Stimulated activated CD8-positive, alpha-beta memory T cell treated with anti-CD3 and anti-CD28 coated beads, Interleukin-7, amount 100 ng/mL, for 24 hours (primary cell): ENCODE data around the gene TOR1AIP1.
"Not testable (repeated sequence)": the region's sequence is repeated elsewhere in the genome, so short reads cannot be mapped to it uniquely, and the experiment has no call there.

ENCODE experiments used
- DNase-seq: peaks from one replicate; pipeline ENCODE4 v3.0.0-alpha.2; 2020; ENCODE audit warnings: low read depth

The TOR1AIP1 gene, protein sequence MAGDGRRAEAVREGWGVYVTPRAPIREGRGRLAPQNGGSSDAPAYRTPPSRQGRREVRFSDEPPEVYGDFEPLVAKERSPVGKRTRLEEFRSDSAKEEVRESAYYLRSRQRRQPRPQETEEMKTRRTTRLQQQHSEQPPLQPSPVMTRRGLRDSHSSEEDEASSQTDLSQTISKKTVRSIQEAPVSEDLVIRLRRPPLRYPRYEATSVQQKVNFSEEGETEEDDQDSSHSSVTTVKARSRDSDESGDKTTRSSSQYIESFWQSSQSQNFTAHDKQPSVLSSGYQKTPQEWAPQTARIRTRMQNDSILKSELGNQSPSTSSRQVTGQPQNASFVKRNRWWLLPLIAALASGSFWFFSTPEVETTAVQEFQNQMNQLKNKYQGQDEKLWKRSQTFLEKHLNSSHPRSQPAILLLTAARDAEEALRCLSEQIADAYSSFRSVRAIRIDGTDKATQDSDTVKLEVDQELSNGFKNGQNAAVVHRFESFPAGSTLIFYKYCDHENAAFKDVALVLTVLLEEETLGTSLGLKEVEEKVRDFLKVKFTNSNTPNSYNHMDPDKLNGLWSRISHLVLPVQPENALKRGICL

DNA sequence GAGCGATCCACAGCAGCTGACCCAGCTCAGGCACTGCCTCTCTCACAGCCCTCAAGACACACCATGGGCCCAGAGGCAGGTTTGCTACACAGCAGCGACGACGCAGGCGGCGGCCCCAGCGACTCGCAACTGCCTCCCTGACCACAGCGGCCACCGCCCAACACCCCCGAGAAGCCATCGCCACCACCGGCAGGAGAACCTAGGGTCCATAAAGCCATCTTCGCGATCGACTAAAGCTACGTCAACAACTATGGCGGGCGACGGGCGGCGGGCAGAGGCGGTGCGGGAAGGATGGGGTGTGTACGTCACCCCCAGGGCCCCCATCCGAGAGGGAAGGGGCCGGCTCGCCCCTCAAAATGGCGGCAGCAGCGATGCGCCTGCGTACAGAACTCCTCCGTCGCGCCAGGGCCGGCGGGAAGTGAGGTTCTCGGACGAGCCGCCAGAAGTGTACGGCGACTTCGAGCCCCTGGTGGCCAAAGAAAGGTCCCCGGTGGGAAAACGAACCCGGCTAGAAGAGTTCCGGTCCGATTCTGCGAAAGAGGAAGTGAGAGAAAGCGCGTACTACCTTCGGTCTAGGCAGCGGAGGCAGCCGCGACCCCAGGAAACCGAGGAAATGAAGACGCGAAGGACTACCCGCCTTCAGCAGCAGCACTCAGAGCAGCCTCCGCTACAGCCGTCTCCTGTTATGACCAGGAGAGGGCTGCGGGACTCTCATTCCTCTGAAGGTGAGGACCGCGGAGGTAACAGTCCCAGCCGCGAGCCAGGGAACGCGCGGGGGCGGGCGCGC lies at the start of gene TOR1AIP1:
TOR1AIP1 (plus strand) TSS at position 33 of the 787 bp plus-strand sequence; CDS start at position 251, 218 bp downstream.
- peak; percentile 93 for DNase-seq

DNA sequence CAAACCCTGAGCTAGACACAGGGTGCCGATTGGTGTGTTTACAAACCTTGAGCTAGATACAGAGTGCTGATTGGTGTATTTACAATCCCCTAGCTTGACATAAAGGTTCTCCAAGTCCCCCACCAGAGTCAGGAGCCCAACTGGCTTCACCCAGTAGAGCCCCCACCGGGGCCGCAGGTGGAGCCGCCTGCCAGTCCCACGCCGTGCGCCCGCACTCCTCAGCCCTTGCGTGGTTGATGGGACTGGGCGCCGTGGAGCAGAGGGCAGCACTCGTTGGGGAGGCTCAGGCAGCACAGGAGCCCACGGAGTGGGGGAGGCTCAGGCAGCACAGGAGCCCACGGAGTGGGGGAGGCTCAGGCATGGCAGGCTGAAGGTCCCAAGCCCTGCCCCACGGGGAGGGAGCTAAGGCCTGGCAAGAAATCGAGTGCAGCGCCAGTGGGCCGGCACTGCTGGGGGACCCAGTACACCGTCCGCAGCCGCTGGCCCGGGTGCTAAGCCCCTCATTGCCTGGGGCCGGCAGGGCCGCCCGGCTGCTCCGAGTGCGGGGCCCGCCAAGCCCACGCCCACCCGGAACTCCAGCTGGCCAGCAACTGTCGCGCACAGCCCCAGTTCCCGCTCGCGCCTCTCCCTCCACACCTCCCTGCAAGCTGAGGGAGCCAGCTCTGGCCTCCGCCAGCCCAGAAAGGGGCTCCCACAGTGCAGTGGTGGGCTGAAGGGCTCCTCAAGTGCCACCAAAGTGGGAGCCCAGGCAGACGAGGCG lies 45.2 kb upstream of the TOR1AIP1 start:
- DNase-seq: not testable (repeated sequence)

DNA sequence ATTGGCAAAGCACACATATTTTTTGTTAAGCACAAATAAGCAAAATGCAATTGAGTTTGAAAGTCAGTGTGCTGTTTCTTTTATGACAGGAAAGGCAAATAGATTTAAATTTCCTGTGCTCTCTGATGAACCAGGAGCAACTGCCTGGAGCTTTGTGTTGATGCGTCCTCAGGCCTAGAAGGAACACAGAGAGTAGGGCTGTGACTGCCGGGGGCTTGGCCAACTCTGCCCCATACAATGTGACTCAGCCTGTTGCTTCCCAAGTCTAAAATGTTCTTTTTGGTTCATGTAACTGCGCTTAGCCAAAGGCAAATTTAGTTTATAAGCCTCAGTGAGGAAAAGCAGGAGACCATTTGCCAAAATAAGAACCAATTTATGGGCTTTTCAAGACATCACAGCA lies 42.0 kb upstream of the TOR1AIP1 start:
- DNase-seq: no peak

DNA sequence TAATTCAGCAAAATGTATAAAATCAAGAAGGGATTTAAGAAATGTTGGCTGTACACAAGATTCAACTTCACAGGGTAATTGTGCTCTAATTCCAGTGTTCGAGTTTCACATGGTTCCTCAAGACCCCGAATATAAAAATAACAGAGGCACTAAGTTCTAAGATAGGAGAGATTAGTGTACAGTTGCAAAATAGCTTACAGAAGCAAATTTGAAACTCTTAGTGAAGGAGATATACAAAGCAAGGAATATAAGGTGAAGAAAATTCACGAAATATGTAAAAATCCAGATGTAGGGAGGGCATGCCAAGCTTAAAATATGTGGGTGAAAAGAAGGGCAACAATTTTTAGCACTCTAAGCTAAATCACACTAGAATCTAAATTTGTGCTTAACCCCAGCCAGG lies 33.9 kb upstream of the TOR1AIP1 start:
- no peak for DNase-seq

DNA sequence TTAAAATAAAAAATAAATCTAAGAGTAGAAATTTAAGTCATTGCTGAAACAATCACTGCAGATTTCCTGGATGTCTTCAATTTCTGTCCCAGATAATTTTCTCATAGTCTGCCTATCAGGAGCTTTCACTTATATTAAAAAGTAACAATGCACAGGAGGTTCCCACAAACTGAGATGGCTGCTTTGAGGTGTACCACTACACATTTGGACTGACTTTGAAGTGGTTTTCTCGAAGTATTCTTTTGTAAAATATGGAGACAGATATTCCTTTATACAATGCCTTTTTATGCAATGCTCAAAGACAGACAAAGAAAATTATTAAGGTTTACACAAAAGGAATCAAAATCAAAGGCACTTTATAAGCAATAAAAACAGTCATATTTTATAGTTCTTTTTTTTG lies 29.0 kb upstream of the TOR1AIP1 start:
- DNase-seq: no peak

DNA sequence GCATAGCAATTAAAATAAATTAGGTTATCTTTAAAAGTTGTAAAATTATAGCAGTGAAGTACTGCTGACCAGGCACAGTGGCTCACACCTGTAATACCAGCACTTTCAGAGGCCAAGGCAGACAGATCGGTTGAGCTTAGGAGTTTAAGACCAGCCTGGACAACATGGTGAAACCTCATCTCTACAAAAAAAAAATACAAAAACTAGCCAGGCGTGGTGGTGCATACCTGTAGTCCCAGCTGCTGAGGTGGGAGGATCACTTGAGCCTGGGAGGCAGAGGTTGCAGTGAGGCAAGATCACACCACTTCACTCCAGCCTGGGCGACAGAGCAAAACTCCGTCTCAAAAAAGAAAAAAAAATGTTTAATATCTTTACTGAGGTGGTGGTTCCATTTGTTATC lies 26.3 kb upstream of the TOR1AIP1 start:
- DNase-seq: not testable (repeated sequence)

DNA sequence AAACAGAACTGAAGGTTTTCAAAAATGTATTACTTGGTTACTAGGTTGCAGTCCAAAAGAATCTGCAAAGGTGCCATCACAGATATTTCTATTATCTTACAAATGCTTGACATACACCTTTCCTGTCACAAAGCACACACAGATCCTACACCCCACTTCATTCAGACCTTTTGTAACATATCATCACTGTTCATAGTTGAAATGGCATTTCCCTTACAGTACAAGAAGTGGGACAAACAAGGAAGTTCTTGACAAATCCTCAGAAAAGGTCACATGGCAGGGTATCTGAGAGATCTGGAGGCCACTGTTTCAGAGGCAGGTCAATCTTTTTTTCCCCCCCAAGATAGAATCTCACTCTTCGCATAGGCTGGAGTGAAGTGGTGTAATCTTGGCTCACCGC lies 25.8 kb upstream of the TOR1AIP1 start:
- DNase-seq: no peak

DNA sequence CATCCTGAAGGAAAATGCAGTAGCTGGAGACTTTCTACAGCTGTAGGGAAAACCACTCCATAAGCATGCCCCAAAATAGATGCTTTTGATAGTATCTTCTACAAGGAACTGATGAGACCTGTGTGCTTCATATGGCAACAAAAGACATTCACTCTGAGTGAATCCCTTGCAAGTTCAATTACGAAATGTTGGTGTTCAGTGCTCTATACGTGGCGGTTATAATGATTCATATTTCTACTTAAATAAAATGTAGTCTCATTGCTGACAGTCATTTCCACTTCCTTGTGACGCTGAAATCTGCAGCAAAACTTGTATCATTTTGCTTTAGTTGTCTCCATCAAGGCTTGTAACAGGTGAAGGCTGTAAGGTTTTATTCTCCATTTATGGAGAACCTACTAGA lies 25.1 kb upstream of the TOR1AIP1 start:
- DNase-seq: no peak

DNA sequence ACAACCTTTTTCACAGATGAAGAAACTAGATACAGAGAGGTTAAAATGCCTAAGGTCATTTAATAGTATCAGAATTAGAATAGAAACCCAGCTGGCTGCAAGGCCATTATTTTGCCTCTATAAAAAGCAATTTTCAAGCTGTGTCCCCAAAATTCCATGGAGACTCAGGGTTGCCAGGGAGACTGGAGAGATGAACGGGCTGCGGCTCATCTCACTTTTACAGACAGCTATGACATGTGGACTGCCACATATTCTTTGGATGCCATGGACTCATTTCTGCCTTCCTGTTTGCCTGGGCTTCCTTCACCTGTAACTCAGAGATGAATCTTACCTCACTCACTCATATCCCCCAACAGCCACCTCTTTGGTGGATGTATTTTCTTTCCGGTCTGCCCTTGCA lies 21.4 kb upstream of the TOR1AIP1 start:
- no peak for DNase-seq

DNA sequence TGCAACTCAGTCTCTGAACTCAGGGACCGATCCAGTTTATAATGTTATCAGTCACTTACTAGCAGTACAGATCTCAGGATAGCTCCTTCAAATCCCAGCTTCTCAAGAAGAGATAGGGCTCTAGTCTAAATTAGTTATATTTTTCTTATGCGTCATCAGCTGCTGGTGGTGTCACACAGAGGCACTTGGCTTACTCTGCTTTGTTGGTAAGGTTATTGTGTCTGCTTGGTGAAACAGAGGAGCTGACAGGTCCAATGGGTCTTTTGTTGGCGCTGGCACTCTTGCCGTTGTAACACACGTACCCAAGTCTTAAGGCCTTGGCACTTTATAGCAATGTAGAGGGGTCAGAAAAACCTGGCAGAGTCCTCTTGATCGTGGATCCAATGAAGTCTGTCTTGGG lies 16.7 kb upstream of the TOR1AIP1 start:
- DNase-seq: no peak

DNA sequence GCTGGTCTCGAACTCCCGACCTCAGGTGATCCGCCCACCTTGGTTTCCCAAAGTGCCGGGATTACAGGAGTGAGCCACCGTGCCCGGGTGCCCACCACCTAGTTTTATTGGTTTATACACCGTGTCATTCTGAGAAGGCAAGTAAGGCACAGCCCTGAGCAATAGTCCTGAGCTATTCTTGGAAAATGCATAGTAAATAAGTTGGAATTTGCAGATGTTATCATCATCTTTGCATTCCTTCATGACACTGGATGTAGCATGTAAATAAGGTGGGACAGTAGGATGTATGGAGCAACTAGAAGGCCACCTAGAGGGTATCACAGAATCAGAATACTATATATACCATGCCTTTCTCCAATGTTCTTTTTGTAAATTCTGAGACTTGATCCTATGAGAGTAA lies 15.5 kb upstream of the TOR1AIP1 start:
- no peak for DNase-seq

DNA sequence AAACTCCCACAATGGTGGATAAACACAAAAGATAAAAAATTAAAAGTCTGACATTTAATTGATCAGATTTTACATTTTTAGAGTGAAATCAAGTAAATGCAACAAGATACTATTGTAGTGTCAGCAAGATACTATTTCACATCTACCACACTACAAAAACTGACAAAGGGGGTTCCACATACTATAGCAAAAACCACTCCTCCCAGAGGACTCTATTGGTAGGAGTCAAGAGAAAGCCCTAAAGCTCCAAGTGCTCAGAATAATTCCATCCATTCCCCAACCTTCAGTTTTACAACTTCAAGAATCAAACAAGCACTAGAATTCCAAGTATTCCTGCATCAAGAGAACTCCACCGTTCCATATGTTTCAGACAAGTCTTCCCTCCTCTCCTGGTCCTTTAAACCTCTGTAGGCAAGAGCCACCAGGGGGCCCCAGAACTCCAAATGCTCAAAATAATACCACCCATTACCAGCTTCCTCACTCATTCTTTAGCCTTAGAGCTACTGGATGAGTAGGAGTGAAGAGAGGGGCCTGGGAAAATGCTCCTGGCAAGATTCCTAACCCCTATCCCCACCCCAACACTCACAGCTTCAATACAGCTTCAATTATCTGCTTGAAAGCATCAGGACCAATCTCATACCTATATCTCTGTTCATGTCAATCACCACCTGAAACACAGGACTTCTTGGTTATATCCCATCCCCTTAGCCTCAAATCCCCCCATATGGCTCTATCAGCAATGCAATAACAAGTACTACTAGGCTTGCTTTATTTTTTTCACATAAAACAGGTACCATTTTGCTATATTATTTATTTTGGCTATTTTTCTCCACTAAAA lies 14.4 kb upstream of the TOR1AIP1 start:
- no peak for DNase-seq

DNA sequence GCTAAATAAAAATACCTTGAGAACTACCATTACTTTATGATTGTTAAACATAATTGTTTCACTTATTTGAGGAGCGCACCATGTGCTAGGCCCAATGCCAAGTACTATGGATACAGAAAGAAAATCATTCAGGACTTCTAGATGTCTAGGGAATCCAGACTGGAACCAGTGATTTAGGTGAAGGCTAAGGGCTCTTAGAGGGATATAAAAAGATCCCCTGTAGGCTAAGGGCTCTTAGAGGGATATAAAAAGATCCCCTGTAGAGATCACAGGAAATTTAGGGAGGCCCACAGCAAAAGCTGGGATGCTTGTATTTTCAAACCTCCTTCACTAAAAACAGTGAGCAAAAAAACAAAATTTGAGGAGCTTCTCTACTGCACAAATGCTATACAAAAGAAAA lies 11.2 kb upstream of the TOR1AIP1 start:
- no peak for DNase-seq

DNA sequence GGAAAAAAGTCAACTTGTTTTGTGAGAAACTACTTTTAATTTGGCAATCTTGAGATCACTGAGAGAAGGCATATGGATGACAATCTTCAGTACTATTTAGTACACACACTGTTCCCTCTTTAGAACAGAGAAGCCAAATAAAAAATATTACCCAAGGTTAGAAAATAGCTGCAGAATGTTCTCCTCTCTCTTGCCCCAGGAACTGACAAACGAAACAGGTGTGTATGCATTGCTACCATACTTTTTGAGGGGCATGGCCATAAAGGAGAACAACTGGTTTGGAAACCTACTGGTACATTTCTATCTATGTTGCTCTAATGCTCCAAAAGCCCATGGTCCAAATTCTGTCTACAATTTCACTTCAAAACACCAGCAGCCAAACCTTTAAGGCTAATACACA lies 10.1 kb upstream of the TOR1AIP1 start:
- no peak for DNase-seq

DNA sequence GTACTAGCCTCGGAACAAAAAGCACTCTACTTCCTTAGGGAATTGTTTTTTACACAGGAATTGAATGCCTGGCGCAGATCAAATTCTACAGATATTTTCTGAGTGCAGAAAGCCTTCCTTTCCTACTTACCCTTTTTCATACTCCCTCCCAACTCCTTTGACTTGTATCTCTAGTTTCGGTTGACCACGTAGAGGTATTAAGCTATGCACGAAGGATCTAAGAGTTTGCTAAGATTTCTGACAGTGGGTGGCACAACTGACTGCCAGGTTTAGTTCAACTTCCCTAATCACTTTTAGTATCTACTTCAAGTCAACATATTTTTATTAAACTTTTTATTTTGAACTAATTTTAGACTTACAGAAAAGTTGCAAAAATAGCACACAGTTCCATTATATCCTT lies 9.5 kb upstream of the TOR1AIP1 start:
- DNase-seq: no peak

DNA sequence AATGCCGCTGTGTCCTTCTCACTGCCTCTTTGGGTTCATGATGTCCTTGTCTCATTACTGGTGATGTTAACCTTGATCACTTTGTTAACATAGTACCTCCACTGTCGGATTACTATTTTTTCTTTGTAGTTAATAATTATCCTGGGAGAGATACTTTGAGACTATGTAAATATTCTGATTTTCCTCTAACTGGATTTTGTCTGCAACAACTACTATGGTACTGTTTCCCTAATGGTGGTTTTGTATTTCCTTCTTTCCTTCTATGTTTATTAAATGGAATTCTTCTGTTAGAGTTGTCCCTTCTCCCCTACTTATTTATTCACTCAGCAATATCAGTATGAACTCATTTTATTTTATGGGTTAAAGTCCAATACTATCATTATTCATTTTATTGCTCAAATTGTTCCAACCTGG lies 8.6 kb upstream of the TOR1AIP1 start:
- no peak for DNase-seq

DNA sequence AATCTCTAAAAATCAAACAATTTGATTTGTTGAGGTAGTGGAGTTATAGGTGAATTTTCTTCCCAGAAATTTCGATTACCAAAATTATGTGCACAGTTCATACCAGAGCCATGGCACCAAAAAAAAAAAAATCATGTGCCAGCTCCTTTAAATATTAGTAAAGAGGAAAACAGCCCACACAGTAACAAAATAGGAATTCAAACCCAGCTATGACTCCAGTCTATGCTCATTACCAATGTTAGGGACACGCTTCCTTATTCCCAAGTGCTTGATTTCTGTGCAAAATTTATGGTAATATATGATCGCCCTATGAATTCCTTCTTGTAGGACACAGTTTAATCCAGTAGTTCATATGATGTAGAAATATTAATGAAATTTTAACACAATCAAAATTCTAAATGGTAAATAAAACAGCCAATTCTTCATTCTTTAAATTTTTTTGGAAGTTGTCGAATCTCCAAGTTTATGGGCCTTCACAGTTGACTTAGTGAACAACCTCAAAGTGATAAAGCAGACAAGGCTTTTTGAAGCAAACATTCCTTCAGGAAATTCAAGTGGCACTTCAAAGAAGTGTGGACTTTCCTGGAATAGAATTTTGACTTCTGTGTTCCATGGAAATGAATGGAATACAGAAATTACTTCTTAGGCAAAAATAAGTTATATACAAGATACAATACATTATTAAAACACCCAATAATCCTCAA lies 6.3 kb upstream of the TOR1AIP1 start:
- DNase-seq: no peak

DNA sequence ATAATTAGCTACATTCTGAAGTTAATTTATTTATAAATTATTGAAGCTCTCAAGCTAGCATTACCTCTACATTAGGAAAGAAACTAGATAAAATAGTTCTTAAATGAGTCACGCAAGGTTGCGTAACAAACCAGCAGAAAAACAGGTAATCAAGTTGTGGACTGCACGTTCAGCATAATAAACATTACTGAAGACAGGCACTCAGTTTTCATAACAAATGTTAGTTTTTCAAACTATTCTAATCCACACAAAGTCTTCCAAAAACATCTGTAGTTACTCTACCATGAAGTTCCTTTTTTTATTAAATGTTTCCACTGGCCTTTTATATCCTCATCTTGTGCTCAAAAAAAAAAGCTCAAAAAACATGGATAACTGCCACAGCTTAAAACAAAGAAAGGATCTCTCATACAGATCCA lies 5.8 kb upstream of the TOR1AIP1 start:
- DNase-seq: no peak

DNA sequence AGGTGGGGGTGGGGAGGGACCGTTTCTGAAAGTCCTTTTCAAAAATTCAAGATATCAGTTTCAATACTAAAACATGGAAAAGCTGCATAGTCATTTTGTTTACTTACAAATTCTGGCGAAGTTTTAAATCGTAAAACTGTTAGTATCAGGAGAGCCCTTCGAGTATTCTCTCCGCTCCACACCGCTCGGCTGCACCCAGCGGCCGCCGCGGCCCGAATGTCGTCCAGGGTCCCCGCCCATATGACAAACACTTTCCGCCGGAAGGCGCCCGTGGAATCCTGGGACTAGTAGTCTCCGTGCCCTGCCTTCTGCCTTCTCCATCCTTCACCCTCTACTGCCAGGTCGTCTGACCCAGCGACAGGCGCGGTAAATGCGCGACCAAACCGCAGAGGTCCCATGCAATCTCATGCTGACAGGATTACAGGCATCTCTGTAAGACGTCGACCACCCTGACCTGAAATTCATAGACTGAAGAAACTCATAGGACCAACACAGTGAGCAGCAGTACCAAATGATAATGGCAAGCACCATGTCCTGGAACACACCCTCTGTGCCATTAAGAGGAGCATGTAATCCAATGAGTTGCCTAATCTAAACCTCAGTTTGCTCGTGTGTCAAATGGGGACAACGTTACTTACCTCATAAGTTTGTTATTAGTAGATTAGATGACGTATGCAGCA lies 4.4 kb upstream of the TOR1AIP1 start, which contains the start of gene TOR1AIP2:
TOR1AIP2 (minus strand) TSS at position 218 of the 680 bp plus-strand sequence. CDS start 25,138 bp downstream, outside the sequence.
- DNase-seq: peak; percentile 78

DNA sequence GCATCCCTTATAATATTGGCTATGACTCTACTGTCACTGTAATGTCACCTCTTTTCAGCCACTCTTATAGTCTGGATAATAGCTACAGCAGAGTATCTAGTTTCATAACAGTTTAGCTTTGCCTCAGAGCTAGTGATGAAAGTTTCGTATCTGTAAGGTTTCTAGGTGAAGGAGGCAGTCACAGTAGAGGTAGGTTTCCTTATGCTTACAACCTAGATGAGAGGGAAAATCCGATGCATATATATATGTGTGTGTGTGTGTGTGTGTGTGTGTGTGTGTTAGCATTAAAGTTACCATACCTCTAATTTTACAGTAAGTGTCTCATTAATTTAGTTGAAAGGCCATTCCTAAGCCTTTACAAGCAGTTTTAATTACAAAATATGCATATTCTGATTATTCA lies 2.3 kb upstream of the TOR1AIP1 start:
- no peak for DNase-seq
